Measurements from ENCODE around the gene C2orf81.

The C2orf81 gene

GRCh38 chr2:74438248-74438647 lies 16.8 kb upstream of the C2orf81 start:
- Mint-ChIP-seq H3K27me3 (ENCODE audit: low read depth) (peaks cover 31% of the 10 kb centered on the region), H3K4me1 (ENCODE audit: low read depth) (peaks cover 2% of the 10 kb centered on the region), H3K9me3 (no peaks in the 10 kb centered on the region)

GRCh38 chr2:74436848-74437695 lies 15.7 kb upstream of the C2orf81 start:
- no peak overlapping the region for H3K27ac Mint-ChIP-seq
- H3K4me1 Mint-ChIP-seq (ENCODE audit: low read depth) = peaks cover under 1% of the 10 kb centered on the region
- H3K27me3 Mint-ChIP-seq (ENCODE audit: low read depth) = peaks cover 22% of the 10 kb centered on the region
- H3K36me3 Mint-ChIP-seq (ENCODE audit: low read depth) = no peaks in the 10 kb centered on the region
- DNase-seq (ENCODE audit: low spot score) = no peak
- no peaks in the 10 kb centered on the region for H3K9me3 Mint-ChIP-seq
- no peak overlapping the region for H3K4me3 Mint-ChIP-seq

More at GRCh38 chr2:74438248-74438647, 16.8 kb upstream of the C2orf81 start:
- no peak for DNase-seq (ENCODE audit: low spot score)
- Mint-ChIP-seq H3K36me3 (ENCODE audit: low read depth) (peaks cover 1% of the 10 kb centered on the region), H3K27ac (no peak overlapping the region), H3K4me3 (no peak overlapping the region)

GRCh38 chr2:74436111-74436805 lies 14.8 kb upstream of the C2orf81 start:
- Mint-ChIP-seq H3K4me3 (no peak overlapping the region), H3K4me1 (ENCODE audit: low read depth) (no peaks in the 10 kb centered on the region)

GRCh38 chr2:74430502-74430901 lies 9.1 kb upstream of the C2orf81 start:
- H3K4me1 Mint-ChIP-seq (ENCODE audit: low read depth) = no peaks in the 10 kb centered on the region
- H3K36me3 Mint-ChIP-seq (ENCODE audit: low read depth) = peaks cover 10% of the 10 kb centered on the region
- H3K9me3 Mint-ChIP-seq = no peaks in the 10 kb centered on the region
- no peak for DNase-seq (ENCODE audit: low spot score)
- H3K27me3 Mint-ChIP-seq (ENCODE audit: low read depth) = no peaks in the 10 kb centered on the region
- H3K27ac Mint-ChIP-seq = no peak overlapping the region
- H3K4me3 Mint-ChIP-seq = no peak overlapping the region

More at GRCh38 chr2:74436111-74436805, 14.8 kb upstream of the C2orf81 start:
- Mint-ChIP-seq H3K27ac (no peak overlapping the region), H3K36me3 (ENCODE audit: low read depth) (no peaks in the 10 kb centered on the region), H3K9me3 (no peaks in the 10 kb centered on the region), H3K27me3 (ENCODE audit: low read depth) (peaks cover 21% of the 10 kb centered on the region)
- DNase-seq (ENCODE audit: low spot score) = no peak

GRCh38 chr2:74429487-74430451 lies 8.3 kb upstream of the C2orf81 start:
- no peaks in the 10 kb centered on the region for H3K27me3 Mint-ChIP-seq (ENCODE audit: low read depth)
- no peak for DNase-seq (ENCODE audit: low spot score)
- H3K27ac Mint-ChIP-seq = no peak overlapping the region
- H3K4me1 Mint-ChIP-seq (ENCODE audit: low read depth) = no peaks in the 10 kb centered on the region
- peaks cover 17% of the 10 kb centered on the region for H3K36me3 Mint-ChIP-seq (ENCODE audit: low read depth)
- no peaks in the 10 kb centered on the region for H3K9me3 Mint-ChIP-seq
- no peak overlapping the region for H3K4me3 Mint-ChIP-seq

- no peak overlapping the region for H3K27ac Mint-ChIP-seq
These were observed 7.3 kb upstream of the C2orf81 start for GRCh38 chr2:74428675-74429074.

GRCh38 chr2:74427551-74427950 lies 6.1 kb upstream of the C2orf81 start:
- Mint-ChIP-seq H3K36me3 (ENCODE audit: low read depth) (peaks cover 24% of the 10 kb centered on the region), H3K27me3 (ENCODE audit: low read depth) (no peaks in the 10 kb centered on the region), H3K27ac (peak overlapping the region; percentile 38), H3K9me3 (no peaks in the 10 kb centered on the region), H3K4me1 (ENCODE audit: low read depth) (peaks cover 11% of the 10 kb centered on the region), H3K4me3 (no peak overlapping the region)
- no peak for DNase-seq (ENCODE audit: low spot score)

More at GRCh38 chr2:74428675-74429074, 7.3 kb upstream of the C2orf81 start:
- H3K27me3 Mint-ChIP-seq (ENCODE audit: low read depth) = no peaks in the 10 kb centered on the region
- H3K4me1 Mint-ChIP-seq (ENCODE audit: low read depth) = peaks cover under 1% of the 10 kb centered on the region
- H3K36me3 Mint-ChIP-seq (ENCODE audit: low read depth) = peaks cover 19% of the 10 kb centered on the region
- no peaks in the 10 kb centered on the region for H3K9me3 Mint-ChIP-seq
- H3K4me3 Mint-ChIP-seq = no peak overlapping the region
- DNase-seq (ENCODE audit: low spot score) = no peak

- H3K27ac Mint-ChIP-seq = no peak overlapping the region
- H3K27me3 Mint-ChIP-seq (ENCODE audit: low read depth) = no peaks in the 10 kb centered on the region
- DNase-seq (ENCODE audit: low spot score) = no peak
- peaks cover 26% of the 10 kb centered on the region for H3K36me3 Mint-ChIP-seq (ENCODE audit: low read depth)
- no peaks in the 10 kb centered on the region for H3K9me3 Mint-ChIP-seq
- H3K4me1 Mint-ChIP-seq (ENCODE audit: low read depth) = peaks cover 14% of the 10 kb centered on the region
- H3K4me3 Mint-ChIP-seq = no peak overlapping the region
These were observed 4.9 kb upstream of the C2orf81 start for GRCh38 chr2:74426181-74426758.

- Mint-ChIP-seq H3K4me1 (ENCODE audit: low read depth) (peaks cover 19% of the 10 kb centered on the region), H3K27me3 (ENCODE audit: low read depth) (no peaks in the 10 kb centered on the region), H3K9me3 (no peaks in the 10 kb centered on the region), H3K4me3 (no peak overlapping the region), H3K27ac (no peak overlapping the region), H3K36me3 (ENCODE audit: low read depth) (peaks cover 26% of the 10 kb centered on the region)
- DNase-seq (ENCODE audit: low spot score) = no peak
These were observed 4.1 kb upstream of the C2orf81 start for GRCh38 chr2:74425523-74425922.

- Mint-ChIP-seq H3K27me3 (ENCODE audit: low read depth) (no peaks in the 10 kb centered on the region), H3K9me3 (no peaks in the 10 kb centered on the region), H3K36me3 (ENCODE audit: low read depth) (peaks cover 26% of the 10 kb centered on the region), H3K27ac (no peak overlapping the region), H3K4me3 (no peak overlapping the region), H3K4me1 (ENCODE audit: low read depth) (peaks cover 25% of the 10 kb centered on the region)
- DNase-seq (ENCODE audit: low spot score) = no peak
These were observed 3.6 kb upstream of the C2orf81 start for GRCh38 chr2:74424995-74425406.

GRCh38 chr2:74424139-74424992 lies 2.9 kb upstream of the C2orf81 start:
- Mint-ChIP-seq H3K27me3 (ENCODE audit: low read depth) (no peaks in the 10 kb centered on the region), H3K4me3 (no peak overlapping the region), H3K4me1 (ENCODE audit: low read depth) (peaks cover 27% of the 10 kb centered on the region), H3K36me3 (ENCODE audit: low read depth) (peaks cover 26% of the 10 kb centered on the region), H3K27ac (no peak overlapping the region), H3K9me3 (no peaks in the 10 kb centered on the region)
- no peak for DNase-seq (ENCODE audit: low spot score)

GRCh38 chr2:74423231-74424095 lies 2.0 kb upstream of the C2orf81 start:
- Mint-ChIP-seq H3K9me3 (no peaks in the 10 kb centered on the region), H3K27me3 (ENCODE audit: low read depth) (no peaks in the 10 kb centered on the region), H3K27ac (peak overlapping the region; percentile 78), H3K4me3 (peak overlapping the region; percentile 100), H3K4me1 (ENCODE audit: low read depth) (peaks cover 27% of the 10 kb centered on the region), H3K36me3 (ENCODE audit: low read depth) (peaks cover 26% of the 10 kb centered on the region)
- no peak for DNase-seq (ENCODE audit: low spot score)
